ENCODE data around the gene TRPC4AP. TPM values are rescaled to one million over a fixed set of nuclear protein-coding genes. Genes with fewer than 3 reads are reported as not detected.

Gene TRPC4AP
- total RNA-seq, 3 donors from 2014 or later (not counting 1 experiment from before 2014, with no cell fraction given): 72.3 to 79.0 (median 74.4) TPM

GRCh38 chr20:35093267-35093884 lies 769 bp upstream of the TRPC4AP start:
- Histone ChIP-seq H3K9me3 (ENCODE audit: control insufficient read depth, insufficient read depth, low read length) (no peaks in the 10 kb centered on the region), H3K27me3 (ENCODE audit: control insufficient read depth, insufficient read depth, low read length) (no peaks in the 10 kb centered on the region), H3K4me3 (ENCODE audit: low read length) (peak overlapping the region; percentile 53), H3K27ac (ENCODE audit: low read length) (peak overlapping the region; percentile 72), H3K4me1 (ENCODE audit: control insufficient read depth, insufficient read depth, low read length) (peaks cover 24% of the 10 kb centered on the region), H3K36me3 (ENCODE audit: control insufficient read depth, insufficient read depth, low read length) (peaks cover 5% of the 10 kb centered on the region)
- WGBS (ENCODE audit: insufficient coverage): 88% methylated on average over 8 of the region's 8 CpGs
- peak overlapping the region; percentile 82 to 89 for H3K27ac Mint-ChIP-seq
- peak overlapping the region; percentile 96 for H3K4me3 Mint-ChIP-seq
- H3K4me1 Mint-ChIP-seq: peaks cover 30 to 35% of the 10 kb centered on the region in 2 donors
- H3K36me3 Mint-ChIP-seq: no peaks in the 10 kb centered on the region
- DNase-seq (peak in 1 of 2 donors; percentile 23), ATAC-seq (no peak)
- H3K9me3 Mint-ChIP-seq: no peaks in the 10 kb centered on the region
- H3K27me3 Mint-ChIP-seq (ENCODE audit: low read depth in 2 of 2): no peaks in the 10 kb centered on the region
- TF ChIP-seq, protein P1, sequence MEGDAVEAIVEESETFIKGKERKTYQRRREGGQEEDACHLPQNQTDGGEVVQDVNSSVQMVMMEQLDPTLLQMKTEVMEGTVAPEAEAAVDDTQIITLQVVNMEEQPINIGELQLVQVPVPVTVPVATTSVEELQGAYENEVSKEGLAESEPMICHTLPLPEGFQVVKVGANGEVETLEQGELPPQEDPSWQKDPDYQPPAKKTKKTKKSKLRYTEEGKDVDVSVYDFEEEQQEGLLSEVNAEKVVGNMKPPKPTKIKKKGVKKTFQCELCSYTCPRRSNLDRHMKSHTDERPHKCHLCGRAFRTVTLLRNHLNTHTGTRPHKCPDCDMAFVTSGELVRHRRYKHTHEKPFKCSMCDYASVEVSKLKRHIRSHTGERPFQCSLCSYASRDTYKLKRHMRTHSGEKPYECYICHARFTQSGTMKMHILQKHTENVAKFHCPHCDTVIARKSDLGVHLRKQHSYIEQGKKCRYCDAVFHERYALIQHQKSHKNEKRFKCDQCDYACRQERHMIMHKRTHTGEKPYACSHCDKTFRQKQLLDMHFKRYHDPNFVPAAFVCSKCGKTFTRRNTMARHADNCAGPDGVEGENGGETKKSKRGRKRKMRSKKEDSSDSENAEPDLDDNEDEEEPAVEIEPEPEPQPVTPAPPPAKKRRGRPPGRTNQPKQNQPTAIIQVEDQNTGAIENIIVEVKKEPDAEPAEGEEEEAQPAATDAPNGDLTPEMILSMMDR (IDR thresholded peaks at IDR 0.05): no peak
- intact Hi-C loops (cut with micrococcal nuclease): loop anchor here (2.0 kb wide), 1 partner anchor 51 kb away; no protein-coding TSS in a partner anchor

DNA sequence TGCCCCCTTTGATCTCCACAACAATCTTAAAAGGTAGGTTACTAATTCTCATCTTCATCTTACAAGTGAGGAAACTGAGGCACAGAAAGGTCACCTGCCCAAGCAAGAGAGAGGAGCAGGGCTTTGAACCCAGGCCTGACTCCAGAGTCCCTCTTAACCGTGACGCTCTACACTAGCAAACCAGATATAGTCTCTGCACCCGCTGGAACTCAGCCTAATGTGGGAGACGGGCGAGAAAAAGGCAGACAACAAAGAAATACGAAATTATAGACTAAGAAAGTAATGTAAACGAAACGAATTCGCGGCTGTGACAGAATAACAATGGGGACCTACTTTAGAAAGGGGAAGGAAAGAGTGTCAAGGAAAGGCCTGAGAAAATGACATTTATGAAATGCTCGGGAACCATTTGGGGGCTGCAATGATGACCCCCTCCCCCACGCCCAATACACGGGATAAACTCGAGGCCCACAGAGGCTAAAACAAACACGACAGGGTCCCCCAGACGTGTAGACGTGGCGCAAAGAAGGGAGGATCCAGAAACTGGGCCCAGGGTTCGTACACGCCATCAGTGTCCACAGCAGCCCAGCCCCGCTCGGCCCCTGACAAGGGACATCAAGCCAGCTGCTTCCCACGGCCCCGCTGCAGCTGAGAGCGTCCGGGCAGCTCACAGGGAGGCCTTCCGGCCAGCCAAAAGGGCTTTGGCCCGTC lies 637 bp downstream of the TRPC4AP start:
- ATAC-seq (peak; percentile 9 to 39 (median 24)), DNase-seq (peak in 1 of 2 donors; percentile 41)
- Histone ChIP-seq H3K4me3 (ENCODE audit: low read length) (peak overlapping the region; percentile 95), H3K27me3 (ENCODE audit: control insufficient read depth, insufficient read depth, low read length) (no peaks in the 10 kb centered on the region), H3K9me3 (ENCODE audit: control insufficient read depth, insufficient read depth, low read length) (no peaks in the 10 kb centered on the region), H3K27ac (ENCODE audit: low read length) (peak overlapping the region; percentile 75), H3K4me1 (ENCODE audit: control insufficient read depth, insufficient read depth, low read length) (peaks cover 24% of the 10 kb centered on the region), H3K36me3 (ENCODE audit: control insufficient read depth, insufficient read depth, low read length) (peaks cover 5% of the 10 kb centered on the region)
- Mint-ChIP-seq H3K27ac (peak overlapping the region; percentile 82 to 89), H3K36me3 (no peaks in the 10 kb centered on the region), H3K9me3 (no peaks in the 10 kb centered on the region), H3K27me3 (ENCODE audit: low read depth in 2 of 2) (no peaks in the 10 kb centered on the region), H3K4me3 (peak overlapping the region; percentile 96), H3K4me1 (peaks cover 43 to 45% of the 10 kb centered on the region in 2 donors)
- TF ChIP-seq, protein P1 (IDR thresholded peaks at IDR 0.05): no peak
- under 1% methylated on average over 28 of the region's 28 CpGs for WGBS (ENCODE audit: insufficient coverage)
- intact Hi-C loops (cut with micrococcal nuclease): loop anchor here (2.0 kb wide), 1 partner anchor 53 kb away; no protein-coding TSS in a partner anchor

- DNase-seq (no peak), ATAC-seq (no peak)
- no peaks in the 10 kb centered on the region for H3K36me3 Mint-ChIP-seq
- H3K27me3 ChIP-seq (ENCODE audit: control insufficient read depth, insufficient read depth, low read length): no peaks in the 10 kb centered on the region
- H3K9me3 ChIP-seq (ENCODE audit: control insufficient read depth, insufficient read depth, low read length): no peaks in the 10 kb centered on the region
- no peak overlapping the region for H3K4me3 ChIP-seq (ENCODE audit: low read length)
- peak overlapping the region; percentile 39 to 80 for H3K27ac Mint-ChIP-seq
- peaks cover 5% of the 10 kb centered on the region for H3K36me3 ChIP-seq (ENCODE audit: control insufficient read depth, insufficient read depth, low read length)
- peaks cover 33% of the 10 kb centered on the region for H3K4me1 ChIP-seq (ENCODE audit: control insufficient read depth, insufficient read depth, low read length)
- TF ChIP-seq, protein P1 (IDR thresholded peaks at IDR 0.05): no peak
- no peaks in the 10 kb centered on the region for H3K27me3 Mint-ChIP-seq (ENCODE audit: low read depth in 2 of 2)
- H3K4me1 Mint-ChIP-seq: peaks cover 51 to 61% of the 10 kb centered on the region in 2 donors
- intact Hi-C loops (cut with micrococcal nuclease): no loop called here
- H3K4me3 Mint-ChIP-seq: no peak overlapping the region
- no peaks in the 10 kb centered on the region for H3K9me3 Mint-ChIP-seq
- H3K27ac ChIP-seq (ENCODE audit: low read length): no peak overlapping the region
- no CpG with 5 or more reads among the region's 2 CpGs for WGBS (ENCODE audit: insufficient coverage)
Measured at GRCh38 chr20:35088231-35089145, 4.1 kb downstream of the TRPC4AP start.
